H1 (cell line): Measurements from ENCODE around the gene MSI2. TPM values are rescaled to one million over a fixed set of nuclear protein-coding genes. Genes with fewer than 3 reads are reported as not detected.

ENCODE experiments used
- CTCF ChIA-PET: fragments of 300-600 bp; sonication (Branson Sonifier 250); formaldehyde crosslinking; loops from one replicate; lab custom pipeline; 2021; ENCODE audit not compliant: partially characterized antibody; lab: Charles Lee
- POLR2A ChIA-PET: fragments of 300-600 bp; sonication (Branson Sonifier 250); formaldehyde crosslinking; loops from one replicate; lab custom pipeline; 2021; ENCODE audit warnings: inconsistent platforms; ENCODE audit not compliant: partially characterized antibody; lab: Charles Lee
- DNase-seq, 2 experiments: peaks; one replicate each; pipeline versions ENCODE4 v3.0.0 to v3.0.0-alpha.2; 2010 to 2022; ENCODE audit warnings: low spot score in 2 of 2, low read depth in 1 of 2, mixed read lengths in 1 of 2
- FAIRE-seq: peaks from 2 replicates; lab custom pipeline; 2011; peaks lifted over from hg19 to GRCh38; lab: Jason Lieb, UNC
- H2AFZ ChIP-seq: 2 replicates; pipeline ENCODE4 v1.8.1; 2012; ENCODE audit warnings: low read length, inconsistent platforms
- H2AK5ac ChIP-seq: 2 replicates; pipeline ENCODE4 v1.6.1; 2013; ENCODE audit warnings: low read depth, low read length
- H2BK120ac ChIP-seq: replicated peaks from 2 replicates; pipeline ENCODE3; 2013; ENCODE audit warnings: low read depth, low read length, inconsistent platforms
- H2BK12ac ChIP-seq: 2 replicates; pipeline ENCODE4 v1.6.1; 2013; ENCODE audit warnings: low read depth, low read length
- H2BK15ac ChIP-seq: 2 replicates; pipeline ENCODE4 v1.6.1; 2013; ENCODE audit warnings: low read length
- H2BK20ac ChIP-seq: 2 replicates; pipeline ENCODE4 v1.6.1; 2013; ENCODE audit warnings: low read length
- H2BK5ac ChIP-seq: 2 replicates; pipeline ENCODE4 v1.6.1; 2013; ENCODE audit warnings: low read depth, low read length
- H3K14ac ChIP-seq: 2 replicates; pipeline ENCODE4 v1.6.1; 2013; ENCODE audit warnings: inconsistent platforms; ENCODE audit not compliant: insufficient read length
- H3K18ac ChIP-seq: 2 replicates; pipeline ENCODE4 v1.6.1; 2013; ENCODE audit warnings: low read length; ENCODE audit errors: extremely low read depth
- H3K23ac ChIP-seq: 2 replicates; pipeline ENCODE4 v1.6.1; 2013; ENCODE audit warnings: inconsistent platforms; ENCODE audit not compliant: insufficient read length
- H3K23me2 ChIP-seq: 2 replicates; pipeline ENCODE4 v1.6.1; 2013; ENCODE audit warnings: low read depth, low read length
- H3K27ac ChIP-seq: 2 replicates; pipeline ENCODE4 v1.6.1; 2011; ENCODE audit warnings: low read depth, low read length, inconsistent platforms
- H3K27me3 ChIP-seq, 4 experiments: replicated peaks in 1 of 4; 1 replicate in 1 of 4; 2 replicates in 3 of 4; pipeline versions ENCODE4 v1.6.1 to v1.8.1; 2011 to 2013; ENCODE audit warnings: low read length in 3 of 4, mild to moderate bottlenecking in 3 of 4, inconsistent platforms in 2 of 4, mixed read lengths in 2 of 4, moderate library complexity in 1 of 4; ENCODE audit not compliant: control insufficient read depth in 3 of 4, insufficient read depth in 3 of 4; ENCODE audit errors: extremely low read depth in 1 of 4
- H3K36me3 ChIP-seq, 4 experiments: 2 replicates each; pipeline versions ENCODE4 v1.6.1 to v1.8.1; 2011 to 2013; ENCODE audit warnings: mild to moderate bottlenecking in 4 of 4, low read length in 3 of 4, moderate library complexity in 2 of 4, control low read depth in 1 of 4, inconsistent platforms in 1 of 4; ENCODE audit not compliant: insufficient read depth in 4 of 4, control insufficient read depth in 2 of 4
- H3K4ac ChIP-seq: replicated peaks from 2 replicates; pipeline ENCODE3; 2013; ENCODE audit warnings: low read length, low read depth, mixed read lengths, inconsistent platforms; ENCODE audit not compliant: insufficient read length
- H3K4me1 ChIP-seq, 4 experiments: replicated peaks in 1 of 4; 1 replicate in 1 of 4; 2 replicates in 3 of 4; pipeline versions ENCODE4 v1.6.1 to v1.8.1; 2011 to 2013; ENCODE audit warnings: low read length in 3 of 4, inconsistent platforms in 2 of 4, mixed read lengths in 1 of 4; ENCODE audit not compliant: insufficient read depth in 4 of 4, control insufficient read depth in 3 of 4
- H3K4me2 ChIP-seq, 2 experiments: 2 replicates each; pipeline versions ENCODE4 v1.6.1 to v1.8.1; 2011 to 2013; ENCODE audit warnings: low read depth in 2 of 2, low read length in 2 of 2, control low read depth in 1 of 2, inconsistent platforms in 1 of 2, mild to moderate bottlenecking in 1 of 2; ENCODE audit not compliant: insufficient read depth in 1 of 2
- H3K4me3 ChIP-seq, 4 experiments: fragments of 200-600, 300-600 bp in 1 of 4; sonication (generic), shearing (Covaris generic), sonication (Bioruptor Twin) in 1 of 4; 2 replicates each; pipeline versions ENCODE4 v1.5.1 to v1.8.1; 2011 to 2016; ENCODE audit warnings: low read length in 4 of 4, low read depth in 3 of 4, control low read depth in 2 of 4, inconsistent platforms in 2 of 4, mild to moderate bottlenecking in 2 of 4, mixed read lengths in 1 of 4, moderate library complexity in 1 of 4; ENCODE audit not compliant: insufficient read depth in 2 of 4; ENCODE audit errors: extremely low read depth in 1 of 4
- H3K56ac ChIP-seq: replicated peaks from 2 replicates; pipeline ENCODE3; 2013; ENCODE audit warnings: low read depth, mild to moderate bottlenecking, mixed read lengths, low read length, inconsistent platforms; ENCODE audit not compliant: insufficient read length
- H3K79me1 ChIP-seq: 2 replicates; pipeline ENCODE4 v1.6.1; 2013; ENCODE audit warnings: low read depth, low read length, control low read depth
- H3K79me2 ChIP-seq, 2 experiments: 2 replicates each; pipeline versions ENCODE4 v1.6.1 to v1.8.1; 2012 to 2013; ENCODE audit warnings: low read length in 2 of 2, mild to moderate bottlenecking in 2 of 2, inconsistent platforms in 1 of 2; ENCODE audit not compliant: insufficient read depth in 2 of 2, control insufficient read depth in 1 of 2
- H3K9ac ChIP-seq, 4 experiments: replicated peaks in 1 of 4; 1 replicate in 1 of 4; 2 replicates in 3 of 4; pipeline versions ENCODE4 v1.6.1 to v1.8.1; 2011 to 2013; ENCODE audit warnings: low read depth in 3 of 4, low read length in 3 of 4, control low read depth in 2 of 4, mild to moderate bottlenecking in 2 of 4, moderate library complexity in 2 of 4, inconsistent platforms in 1 of 4; ENCODE audit errors: extremely low read depth in 1 of 4
- H3K9me3 ChIP-seq, 2 experiments: 2 replicates each; pipeline versions ENCODE4 v1.6.1 to v1.8.1; 2012 to 2013; ENCODE audit warnings: mild to moderate bottlenecking in 2 of 2, moderate library complexity in 2 of 2, control low read depth in 1 of 2, inconsistent platforms in 1 of 2, low read depth in 1 of 2, low read length in 1 of 2, mixed read lengths in 1 of 2; ENCODE audit not compliant: insufficient read depth in 2 of 2
- H4K20me1 ChIP-seq, 2 experiments: replicated peaks in 1 of 2; 2 replicates each; pipeline versions ENCODE3 to v1.8.1; 2011 to 2013; ENCODE audit warnings: inconsistent platforms in 2 of 2, low read length in 2 of 2, mild to moderate bottlenecking in 1 of 2; ENCODE audit not compliant: insufficient read depth in 2 of 2, control insufficient read depth in 1 of 2
- H4K5ac ChIP-seq: 2 replicates; pipeline ENCODE4 v1.6.1; 2013; ENCODE audit warnings: low read length, low read depth, mixed read lengths, inconsistent platforms; ENCODE audit not compliant: insufficient read length
- H4K8ac ChIP-seq: 2 replicates; pipeline ENCODE4 v1.8.0; 2013; ENCODE audit warnings: mild to moderate bottlenecking, moderate library complexity, low read length, inconsistent platforms; ENCODE audit not compliant: insufficient read depth; ENCODE audit errors: extremely low read depth
- H4K91ac ChIP-seq: replicated peaks from 2 replicates; pipeline ENCODE3; 2013; ENCODE audit warnings: low read length, mixed read lengths, inconsistent platforms; ENCODE audit not compliant: insufficient read length
- CBX5 ChIP-seq: fragments of 300-800, 300-1000 bp; sonication (generic); IDR thresholded peaks from 2 replicates; pipeline ENCODE4 v1.7.1; 2016; ENCODE audit warnings: antibody characterized with exemption, low read length, low read depth
- CBX8 ChIP-seq: fragments of 300-800, 300-1000 bp; sonication (generic); IDR thresholded peaks from 2 replicates; pipeline ENCODE4 v1.7.1; 2016; ENCODE audit warnings: low read depth, low read length, borderline replicate concordance
- POLR2A ChIP-seq, 2 experiments: IDR thresholded peaks; 1 replicate in 1 of 2; 2 replicates in 1 of 2; pipeline ENCODE4 v1.6.1; 2011; ENCODE audit warnings: low read depth in 2 of 2, low read length in 2 of 2, mild to moderate bottlenecking in 2 of 2; ENCODE audit errors: control extremely low read depth in 1 of 2
- SP4 ChIP-seq: IDR thresholded peaks from 2 replicates; pipeline ENCODE4 v1.6.1; 2012; ENCODE audit warnings: low read length, inconsistent platforms
- SUZ12 ChIP-seq: fragments of 200-600 bp; sonication (generic); IDR thresholded peaks from 2 replicates; pipeline ENCODE4 v1.6.1; 2012; ENCODE audit warnings: mild to moderate bottlenecking, inconsistent platforms, low read length, moderate library complexity, mixed read lengths
- whole genome bisulfite sequencing, 2 experiments: shearing (Covaris generic) in 1 of 2; methylation state at CpG; one replicate each; pipeline versions ENCODE4 v1.1.6 to v1.1.7; 2013 to 2015; ENCODE audit warnings: low lambda C conversion rate in 2 of 2, mixed read lengths in 2 of 2, inconsistent platforms in 1 of 2, low coverage in 1 of 2, missing lambda C conversion rate in 1 of 2; ENCODE audit not compliant: insufficient replicate concordance in 2 of 2, insufficient coverage in 1 of 2, insufficient read length in 1 of 2; ENCODE audit errors: extremely low coverage in 1 of 2, missing lambda C conversion rate in 1 of 2; 5-methylcytosine and 5-hydroxymethylcytosine counted together
- polyA plus RNA-seq, 7 experiments: library from polyadenylated mRNA; depleted of rRNA in 3 of 7; stranded (reverse) in 5 of 7; unstranded in 2 of 7; fragments of >200 nt in 5 of 7; fragments of 200-250 nt in 2 of 7; gene quantifications; 1 replicate in 5 of 7; 2 replicates in 1 of 7; 4 replicates in 1 of 7; pipeline versions ENCODE4 v1.2.1 to v1.2.3, GENCODE V29; 2011 to 2013; ENCODE audit warnings: missing spikeins in 2 of 7, mixed read lengths in 2 of 7
- total RNA-seq: library from RNA; stranded (reverse); fragmentation: NEBNext Ultra II Directional; extraction: Animal tissue kit (Norgen Biotek cat#: 25700); gene quantifications from 2 replicates; pipeline ENCODE4 v1.2.1, GENCODE V29; 2021

MSI2 gene
- total and polyA plus RNA-seq, 2 of the 8 experiments (the other 6 are each of a cell fraction or from before 2014, with no cell fraction given): 36.7 to 80.6 TPM

DNA sequence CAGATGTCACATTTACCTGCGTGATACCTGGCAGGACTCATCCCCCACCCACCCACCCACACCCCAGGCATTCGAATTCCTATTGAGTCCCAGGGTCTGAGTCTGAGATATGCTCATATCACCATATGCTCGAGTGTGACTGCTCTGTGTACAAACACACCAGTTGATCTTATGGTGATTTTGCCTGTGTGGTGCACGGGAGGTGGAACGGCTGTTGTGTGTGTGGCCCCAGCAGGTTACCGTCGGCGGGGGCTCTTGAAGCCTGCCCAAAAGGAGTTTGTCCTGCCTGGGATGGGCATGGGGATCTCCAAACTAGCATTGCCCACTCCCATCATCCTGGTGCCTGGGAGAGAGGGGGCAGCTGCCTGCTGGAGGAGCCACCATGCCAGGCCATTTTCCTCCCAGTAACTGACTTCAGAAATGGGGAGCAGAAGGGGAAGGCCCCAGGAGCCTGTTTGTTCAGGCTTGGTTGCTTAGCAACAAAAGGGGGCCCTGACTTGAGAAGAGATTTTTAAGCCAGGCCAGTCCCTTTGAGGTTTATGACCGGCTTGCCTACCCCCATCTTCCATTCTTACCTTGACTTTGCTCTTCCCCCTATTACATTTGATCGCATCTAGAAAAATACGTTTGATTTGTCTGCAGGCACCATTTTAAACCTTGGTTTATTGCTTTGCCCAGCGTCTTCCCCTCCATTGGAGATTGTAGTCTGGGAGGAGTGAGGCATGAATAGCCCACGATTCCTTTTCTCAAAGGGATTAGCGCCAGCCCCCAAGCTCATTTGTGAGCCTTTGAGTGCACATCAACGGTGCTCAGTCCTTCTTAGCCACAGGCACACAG lies 271.1 kb downstream of the MSI2 start:
- ChIA-PET POLR2A (interaction anchor here (1.4 to 1.5 kb wide), 3 partner anchors 10 to 50 kb away, joined by 3 to 6 read pairs (median 4); no protein-coding TSS in a partner anchor), CTCF (interaction anchor here (0.7 to 1.7 kb wide), 6 partner anchors 8 to 57 kb away, joined by 3 to 7 read pairs (median 4); no protein-coding TSS in a partner anchor)
- Histone ChIP-seq H2BK12ac (no peak overlapping the region), H3K9me3 (no peaks in the 10 kb centered on the region), H2AK5ac (no peak overlapping the region; the same call in 1 of the 2 replicates), H4K91ac (no peak overlapping the region), H3K4me3 (peak overlapping the region in 1 of 4 experiments; percentile 7; a peak in 2 of 8 replicates), H3K23me2 (no peaks in the 10 kb centered on the region), H2BK15ac (no peak overlapping the region), H2BK5ac (no peak overlapping the region), H3K4me1 (peaks cover 10 to 29% (median 20%) of the 10 kb centered on the region in 4 experiments), H3K79me1 (0 out of 2 replicates have a peak, but pooled peaks cover 4% of the 10 kb centered on the region), H3K4me2 (peak overlapping the region; percentile 22 to 44; a peak in 2 of 4 replicates), H4K8ac (no peak overlapping the region), H3K79me2 (peaks cover 0 to 6% of the 10 kb centered on the region in 2 experiments; a peak in 1 of 4 replicates), H3K4ac (peak overlapping the region; percentile 15)
- TF ChIP-seq CBX8 (no peak), POLR2A (IDR thresholded peaks at IDR 0.05; ENCODE audit: control extremely low read depth in 1 of 2, low read depth in 2 of 2, low read length in 2 of 2) (no peak), SP4 (no peak), CBX5 (no peak), SUZ12 (no peak)
- TF ChIP-seq, all 59 proteins: peak for 0
- Histone ChIP-seq H3K27ac (peak overlapping the region; percentile 53), H4K20me1 (peaks cover 0 to 6% of the 10 kb centered on the region in 2 experiments), H2BK120ac (no peak overlapping the region), H3K23ac (no peak overlapping the region), H3K14ac (no peak overlapping the region), H3K18ac (no peak overlapping the region; the same call in 1 of the 2 replicates), H3K9ac (0 out of 7 replicates have a peak overlapping the region, but pooled peaks of 1 of the 4 experiments have one; percentile 4), H3K27me3 (no peaks in the 10 kb centered on the region), H2AFZ (no peak overlapping the region), H4K5ac (no peak overlapping the region), H3K36me3 (no peaks in the 10 kb centered on the region), H3K56ac (no peak overlapping the region), H2BK20ac (no peak overlapping the region)
- WGBS, 2 experiments: 61% methylated on average over 15 of the region's 15 CpGs; no CpG with 5 or more reads in 1 of the 2 experiments
- DNase-seq (no peak), FAIRE-seq (no peak)
